Fibroblast of lung (primary cell): ENCODE results near the gene MMP25. TPM values are rescaled to one million over a fixed set of nuclear protein-coding genes. Genes with fewer than 3 reads are reported as not detected.

Experiments used
- DNase-seq, 2 donors: peaks; one replicate each; pipeline versions ENCODE4 v3.0.0 to v3.0.0-alpha.2; 2010; ENCODE audit warnings: low read depth in 2 of 2
- H2AFZ ChIP-seq: 2 replicates; pipeline ENCODE4 v1.5.1; 2012; ENCODE audit warnings: low read length, control low read depth, inconsistent platforms
- H3K27ac ChIP-seq: 2 replicates; pipeline ENCODE4 v1.5.1; 2011; ENCODE audit warnings: low read length, control low read depth; ENCODE audit not compliant: insufficient read depth
- H3K27me3 ChIP-seq: 2 replicates; pipeline ENCODE4 v1.5.1; 2011; ENCODE audit warnings: mild to moderate bottlenecking, low read length; ENCODE audit not compliant: control insufficient read depth, insufficient read depth
- H3K36me3 ChIP-seq: 2 replicates; pipeline ENCODE4 v1.5.1; 2011; ENCODE audit warnings: low read length; ENCODE audit not compliant: control insufficient read depth, insufficient read depth
- H3K4me1 ChIP-seq: 2 replicates; pipeline ENCODE4 v1.5.1; 2011; ENCODE audit warnings: low read length; ENCODE audit not compliant: control insufficient read depth, insufficient read depth; ENCODE audit errors: extremely low read depth
- H3K4me2 ChIP-seq: 2 replicates; pipeline ENCODE4 v1.5.1; 2011; ENCODE audit warnings: low read length, control low read depth; ENCODE audit not compliant: insufficient read depth; ENCODE audit errors: extremely low read depth
- H3K4me3 ChIP-seq, 4 experiments: fragments of 200-600 bp in 1 of 4; sonication (generic) in 1 of 4; replicated peaks in 1 of 4; 2 replicates each; pipeline ENCODE4 v1.5.1; 2011 to 2016; ENCODE audit warnings: low read length in 4 of 4, low read depth in 3 of 4, mild to moderate bottlenecking in 3 of 4, control low read depth in 2 of 4, inconsistent platforms in 1 of 4, mixed read lengths in 1 of 4; ENCODE audit not compliant: insufficient read depth in 1 of 4; ENCODE audit errors: control extremely low read depth in 1 of 4
- H3K79me2 ChIP-seq: 2 replicates; pipeline ENCODE4 v1.5.1; 2012; ENCODE audit warnings: mild to moderate bottlenecking, low read length, inconsistent platforms; ENCODE audit not compliant: control insufficient read depth, insufficient read depth
- H3K9ac ChIP-seq: 2 replicates; pipeline ENCODE4 v1.5.1; 2011; ENCODE audit warnings: mild to moderate bottlenecking, low read length, control low read depth; ENCODE audit not compliant: insufficient read depth
- H3K9me3 ChIP-seq: 2 replicates; pipeline ENCODE4 v1.5.1; 2012; ENCODE audit warnings: low read depth, low read length; ENCODE audit not compliant: control insufficient read depth, insufficient read depth
- H4K20me1 ChIP-seq: 2 replicates; pipeline ENCODE4 v1.5.1; 2011; ENCODE audit warnings: low read length; ENCODE audit not compliant: control insufficient read depth, insufficient read depth; ENCODE audit errors: extremely low read depth
- EZH2 ChIP-seq: IDR thresholded peaks from 2 replicates; pipeline ENCODE4 v1.5.1; 2012; ENCODE audit warnings: low read length, control low read depth, mild to moderate bottlenecking; ENCODE audit errors: missing control alignments
- polyA plus RNA-seq, 2 donors: library from polyadenylated mRNA; depleted of rRNA in 1 of 2; stranded (reverse) in 1 of 2; unstranded in 1 of 2; fragments of >200 nt; gene quantifications; 2 replicates each; pipeline ENCODE4 v1.2.1, GENCODE V29; 2011 to 2012; ENCODE audit warnings: missing spikeins in 1 of 2
- total RNA-seq: library from RNA; depleted of rRNA; stranded (reverse); fragments of >200 nt; gene quantifications from 2 replicates; pipeline ENCODE4 v1.2.1, GENCODE V29; 2014
- TF ChIP-seq, protein P1 (sequence below), 2 donors: IDR thresholded peaks in 1 of 2; conservative IDR thresholded peaks in 1 of 2; 1 replicate in 1 of 2; 2 replicates in 1 of 2; pipeline ENCODE4 v1.5.1; 2011 to 2012; ENCODE audit warnings: low read length in 2 of 2, control low read depth in 1 of 2, inconsistent platforms in 1 of 2, low read depth in 1 of 2, mild to moderate bottlenecking in 1 of 2

The MMP25 gene
- total and polyA plus RNA-seq, 2 donors (not counting 1 experiment from before 2014, with no cell fraction given) = 0.03 TPM; not detected in 1

- peaks cover 34% of the 10 kb centered on the region for H3K27me3 ChIP-seq
- no peaks in the 10 kb centered on the region for H3K9me3 ChIP-seq
- no peaks in the 10 kb centered on the region for H3K79me2 ChIP-seq
- H2AFZ ChIP-seq = no peak overlapping the region
- DNase-seq = no peak
- no peaks in the 10 kb centered on the region for H3K4me1 ChIP-seq
- H3K27ac ChIP-seq = no peak overlapping the region
- no peak overlapping the region for H3K9ac ChIP-seq
- H3K4me3 ChIP-seq = no peak overlapping the region
- H4K20me1 ChIP-seq = no peaks in the 10 kb centered on the region
- TF ChIP-seq EZH2 = no peak
- TF ChIP-seq, protein P1, sequence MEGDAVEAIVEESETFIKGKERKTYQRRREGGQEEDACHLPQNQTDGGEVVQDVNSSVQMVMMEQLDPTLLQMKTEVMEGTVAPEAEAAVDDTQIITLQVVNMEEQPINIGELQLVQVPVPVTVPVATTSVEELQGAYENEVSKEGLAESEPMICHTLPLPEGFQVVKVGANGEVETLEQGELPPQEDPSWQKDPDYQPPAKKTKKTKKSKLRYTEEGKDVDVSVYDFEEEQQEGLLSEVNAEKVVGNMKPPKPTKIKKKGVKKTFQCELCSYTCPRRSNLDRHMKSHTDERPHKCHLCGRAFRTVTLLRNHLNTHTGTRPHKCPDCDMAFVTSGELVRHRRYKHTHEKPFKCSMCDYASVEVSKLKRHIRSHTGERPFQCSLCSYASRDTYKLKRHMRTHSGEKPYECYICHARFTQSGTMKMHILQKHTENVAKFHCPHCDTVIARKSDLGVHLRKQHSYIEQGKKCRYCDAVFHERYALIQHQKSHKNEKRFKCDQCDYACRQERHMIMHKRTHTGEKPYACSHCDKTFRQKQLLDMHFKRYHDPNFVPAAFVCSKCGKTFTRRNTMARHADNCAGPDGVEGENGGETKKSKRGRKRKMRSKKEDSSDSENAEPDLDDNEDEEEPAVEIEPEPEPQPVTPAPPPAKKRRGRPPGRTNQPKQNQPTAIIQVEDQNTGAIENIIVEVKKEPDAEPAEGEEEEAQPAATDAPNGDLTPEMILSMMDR (conservative IDR thresholded peaks at IDR 0.05 in 1 of 2, IDR thresholded peaks at IDR 0.05 in 1 of 2; ENCODE audit: low read depth in 1 of 2, low read length in 2 of 2) = no peak
- H3K36me3 ChIP-seq = no peaks in the 10 kb centered on the region
- H3K4me2 ChIP-seq = no peak overlapping the region
Observed at GRCh38 chr16:3010510-3010909, 35.9 kb upstream of the MMP25 start.

DNA sequence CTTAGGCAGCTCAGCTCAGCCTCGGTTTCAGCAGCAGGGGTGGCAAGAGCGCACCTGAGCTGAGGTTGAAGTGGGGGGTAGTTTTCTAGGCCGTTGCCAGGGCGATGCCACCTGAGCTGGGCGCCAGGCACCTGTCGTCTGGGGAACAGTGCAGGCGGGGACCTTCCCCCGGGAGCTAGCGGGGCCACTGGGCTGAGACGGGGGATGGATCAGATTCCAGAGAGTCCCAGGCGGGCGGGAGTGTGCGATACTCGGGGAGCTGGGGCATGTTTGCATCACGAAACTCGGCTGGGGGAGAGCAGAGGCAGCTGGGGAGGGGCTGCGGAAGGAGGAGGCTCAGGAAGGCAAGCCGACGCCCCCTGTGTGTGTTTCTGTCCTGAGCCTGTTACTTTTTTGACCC lies 34.1 kb upstream of the MMP25 start:
- H3K4me2 ChIP-seq = no peak overlapping the region

GRCh38 chr16:3012828-3013420 lies 33.4 kb upstream of the MMP25 start, which contains the start of gene CLDN9:
Gene CLDN9, plus strand, starts transcription at chr16:3012923. Its CDS starts 440 bp downstream, at chr16:3013363.
- Histone ChIP-seq H3K27me3 (peaks cover 34% of the 10 kb centered on the region), H3K36me3 (no peaks in the 10 kb centered on the region), H3K79me2 (no peaks in the 10 kb centered on the region), H3K9me3 (no peaks in the 10 kb centered on the region), H2AFZ (no peak within 1 kb of the TSS), H3K27ac (no peak within 1 kb of the TSS), H3K4me3 (no peak within 1 kb of the TSS), H3K9ac (no peak within 1 kb of the TSS), H3K4me1 (no peaks in the 10 kb centered on the region), H4K20me1 (no peaks in the 10 kb centered on the region), H3K4me2 (no peak within 1 kb of the TSS)
- no peak for DNase-seq
- TF ChIP-seq EZH2 = no peak
- TF ChIP-seq, protein P1 (conservative IDR thresholded peaks at IDR 0.05 in 1 of 2, IDR thresholded peaks at IDR 0.05 in 1 of 2; ENCODE audit: low read depth in 1 of 2, low read length in 2 of 2) = no peak

More for the DNA sequence above, 34.1 kb upstream of the MMP25 start:
- no peaks in the 10 kb centered on the region for H3K9me3 ChIP-seq
- no peaks in the 10 kb centered on the region for H4K20me1 ChIP-seq
- H3K9ac ChIP-seq = no peak overlapping the region
- no peak overlapping the region for H3K27ac ChIP-seq
- H3K27me3 ChIP-seq = peaks cover 34% of the 10 kb centered on the region
- no peak overlapping the region for H2AFZ ChIP-seq
- no peaks in the 10 kb centered on the region for H3K36me3 ChIP-seq
- TF ChIP-seq, protein P1 (conservative IDR thresholded peaks at IDR 0.05 in 1 of 2, IDR thresholded peaks at IDR 0.05 in 1 of 2; ENCODE audit: low read depth in 1 of 2, low read length in 2 of 2) = no peak
- TF ChIP-seq EZH2 = peak; percentile 17
- H3K4me3 ChIP-seq = no peak overlapping the region
- DNase-seq = no peak
- H3K79me2 ChIP-seq = no peaks in the 10 kb centered on the region
- no peaks in the 10 kb centered on the region for H3K4me1 ChIP-seq
